Measurements from ENCODE around the gene DOP1A. TPM values are rescaled to one million over a fixed set of nuclear protein-coding genes. Genes with fewer than 3 reads are reported as not detected.

DOP1A gene
- total and polyA plus RNA-seq, 4 donors: 3.5 to 32.0 (median 9.6) TPM

GRCh38 chr6:83176246-83176645 lies 108.8 kb downstream of the DOP1A start:
- Histone ChIP-seq H3K4me1 (ENCODE audit: control insufficient read depth in 4 of 4, insufficient read depth in 4 of 4, low read length in 3 of 4) (no peaks in the 10 kb centered on the region), H3K27me3 (ENCODE audit: control insufficient read depth in 4 of 4, insufficient read depth in 4 of 4, low read length in 3 of 4) (no peaks in the 10 kb centered on the region), H3K36me3 (ENCODE audit: control insufficient read depth in 4 of 4, insufficient read depth in 3 of 4, low read depth in 1 of 4, low read length in 3 of 4) (peaks cover 9 to 72% (median 51%) of the 10 kb centered on the region in 4 donors), H3K9me3 (ENCODE audit: control insufficient read depth in 4 of 4, low read length in 3 of 4) (no peaks in the 10 kb centered on the region), H3K27ac (ENCODE audit: low read depth in 1 of 2, low read length in 2 of 2) (no peak overlapping the region), H3K9ac (ENCODE audit: low read depth in 1 of 2, low read length in 2 of 2) (no peak overlapping the region), H3K4me3 (ENCODE audit: low read depth in 1 of 3, low read length in 3 of 3) (no peak overlapping the region)
- WGBS: 93% methylated on average over 4 of the region's 4 CpGs
- no peak for DNase-seq (ENCODE audit: low spot score)
- TF ChIP-seq HNF4A (conservative IDR thresholded peaks at IDR 0.05): no peak
- no peak for TF ChIP-seq MAX (IDR thresholded peaks at IDR 0.05)
- TF ChIP-seq FOXA2 (IDR thresholded peaks at IDR 0.05): no peak
- no peak for TF ChIP-seq FOXA1 (IDR thresholded peaks at IDR 0.05)
- no peak for TF ChIP-seq RAD21 (IDR thresholded peaks at IDR 0.05)
- no peak for TF ChIP-seq ZBTB33 (IDR thresholded peaks at IDR 0.05)
- no peak for TF ChIP-seq CTCF (IDR thresholded peaks at IDR 0.05; ENCODE audit: low read depth, low read length, missing input control)
- TF ChIP-seq ATF3 (IDR thresholded peaks at IDR 0.05): no peak
- TF ChIP-seq HNF4G (IDR thresholded peaks at IDR 0.05): no peak
- no peak for TF ChIP-seq NR2F2 (IDR thresholded peaks at IDR 0.05)
- no peak for TF ChIP-seq RXRA (IDR thresholded peaks at IDR 0.05)
- TF ChIP-seq YY1 (IDR thresholded peaks at IDR 0.05): no peak
- TF ChIP-seq TAF1 (conservative IDR thresholded peaks at IDR 0.05): no peak
- TF ChIP-seq REST (IDR thresholded peaks at IDR 0.05): no peak
- TF ChIP-seq JUND (IDR thresholded peaks at IDR 0.05): no peak
- no peak for TF ChIP-seq GABPA (IDR thresholded peaks at IDR 0.05 in 1 of 2, conservative IDR thresholded peaks at IDR 0.05 in 1 of 2)
- TF ChIP-seq SP1 (IDR thresholded peaks at IDR 0.05): no peak
- no peak for TF ChIP-seq EGR1 (IDR thresholded peaks at IDR 0.05; ENCODE audit: low read depth in 2 of 2)
